ENCODE results near the gene ZBTB34. TPM values are rescaled to one million over a fixed set of nuclear protein-coding genes. Genes with fewer than 3 reads are reported as not detected.

Gene ZBTB34
- total and polyA plus RNA-seq, 4 donors: 2.1 to 12.4 (median 6.4) TPM

GRCh38 chr9:126827227-126827626 is 33.2 kb upstream of the ZBTB34 start:
- intact Hi-C loops (cut with DNase I): no loop called here
- H3K36me3 ChIP-seq (ENCODE audit: control insufficient read depth in 1 of 2, insufficient read depth in 2 of 2, low read length in 1 of 2): peaks cover 0 to 4% of the 10 kb centered on the region in 2 donors
- DNase-seq: no peak
- H3K27me3 ChIP-seq (ENCODE audit: control insufficient read depth in 1 of 2, insufficient read depth in 2 of 2, low read length in 1 of 2): no peaks in the 10 kb centered on the region
- ATAC-seq (ENCODE audit: low FRiP score): no peak
- H3K9me3 ChIP-seq (ENCODE audit: control insufficient read depth, low read length): no peaks in the 10 kb centered on the region
- no peak overlapping the region for H3K4me3 ChIP-seq (ENCODE audit: low read length in 2 of 2)
- H3K27ac ChIP-seq (ENCODE audit: low read depth in 1 of 2, low read length in 2 of 2): no peak overlapping the region
- WGBS, 2 donors: 91 to 94% methylated on average over 7 of the region's 7 CpGs
- peaks cover 0 to 1% of the 10 kb centered on the region in 2 donors for H3K4me1 ChIP-seq (ENCODE audit: control insufficient read depth in 1 of 2, insufficient read depth in 2 of 2, low read length in 2 of 2)

GRCh38 chr9:126829035-126829434 is 31.4 kb upstream of the ZBTB34 start:
- intact Hi-C loops (cut with DNase I): no loop called here
- Histone ChIP-seq H3K36me3 (ENCODE audit: control insufficient read depth in 1 of 2, insufficient read depth in 2 of 2, low read length in 1 of 2) (peaks cover 7 to 10% of the 10 kb centered on the region in 2 donors), H3K4me1 (ENCODE audit: control insufficient read depth in 1 of 2, insufficient read depth in 2 of 2, low read length in 2 of 2) (no peaks in the 10 kb centered on the region), H3K4me3 (ENCODE audit: low read length in 2 of 2) (no peak overlapping the region), H3K27ac (ENCODE audit: low read depth in 1 of 2, low read length in 2 of 2) (no peak overlapping the region), H3K27me3 (ENCODE audit: control insufficient read depth in 1 of 2, insufficient read depth in 2 of 2, low read length in 1 of 2) (no peaks in the 10 kb centered on the region), H3K9me3 (ENCODE audit: control insufficient read depth, low read length) (no peaks in the 10 kb centered on the region)
- 97% methylated on average over 1 of the region's 1 CpG for WGBS, 2 donors
- ATAC-seq (ENCODE audit: low FRiP score) (no peak), DNase-seq (no peak)

GRCh38 chr9:126830827-126831226 is 29.6 kb upstream of the ZBTB34 start:
- H3K27ac ChIP-seq (ENCODE audit: low read depth in 1 of 2, low read length in 2 of 2): no peak overlapping the region
- no peak for ATAC-seq (ENCODE audit: low FRiP score)
- H3K4me1 ChIP-seq (ENCODE audit: control insufficient read depth in 1 of 2, insufficient read depth in 2 of 2, low read length in 2 of 2): no peaks in the 10 kb centered on the region
- intact Hi-C loops (cut with DNase I): no loop called here
- 94 to 95% methylated on average over 3 of the region's 3 CpGs for WGBS, 2 donors
- H3K36me3 ChIP-seq (ENCODE audit: control insufficient read depth in 1 of 2, insufficient read depth in 2 of 2, low read length in 1 of 2): peaks cover 7 to 12% of the 10 kb centered on the region in 2 donors
- no peaks in the 10 kb centered on the region for H3K27me3 ChIP-seq (ENCODE audit: control insufficient read depth in 1 of 2, insufficient read depth in 2 of 2, low read length in 1 of 2)
- no peak for DNase-seq
- H3K9me3 ChIP-seq (ENCODE audit: control insufficient read depth, low read length): no peaks in the 10 kb centered on the region
- no peak overlapping the region for H3K4me3 ChIP-seq (ENCODE audit: low read length in 2 of 2)

GRCh38 chr9:126832440-126832839 is 28.0 kb upstream of the ZBTB34 start:
- no peak for DNase-seq
- no peak overlapping the region for H3K27ac ChIP-seq (ENCODE audit: low read depth in 1 of 2, low read length in 2 of 2)
- no peak overlapping the region for H3K4me3 ChIP-seq (ENCODE audit: low read length in 2 of 2)
- no peaks in the 10 kb centered on the region for H3K27me3 ChIP-seq (ENCODE audit: control insufficient read depth in 1 of 2, insufficient read depth in 2 of 2, low read length in 1 of 2)
- 86 to 88% methylated on average over 9 of the region's 9 CpGs for WGBS, 2 donors
- ATAC-seq (ENCODE audit: low FRiP score): no peak
- H3K4me1 ChIP-seq (ENCODE audit: control insufficient read depth in 1 of 2, insufficient read depth in 2 of 2, low read length in 2 of 2): no peaks in the 10 kb centered on the region
- peaks cover 7 to 12% of the 10 kb centered on the region in 2 donors for H3K36me3 ChIP-seq (ENCODE audit: control insufficient read depth in 1 of 2, insufficient read depth in 2 of 2, low read length in 1 of 2)
- intact Hi-C loops (cut with DNase I): no loop called here
- no peaks in the 10 kb centered on the region for H3K9me3 ChIP-seq (ENCODE audit: control insufficient read depth, low read length)

- no peak overlapping the region for H3K27ac ChIP-seq (ENCODE audit: low read depth in 1 of 2, low read length in 2 of 2)
- intact Hi-C loops (cut with DNase I): no loop called here
- H3K9me3 ChIP-seq (ENCODE audit: control insufficient read depth, low read length): no peaks in the 10 kb centered on the region
- no peak for DNase-seq
- WGBS, 2 donors: 94 to 95% methylated on average over 24 of the region's 24 CpGs
- H3K36me3 ChIP-seq (ENCODE audit: control insufficient read depth in 1 of 2, insufficient read depth in 2 of 2, low read length in 1 of 2): peaks cover 7 to 12% of the 10 kb centered on the region in 2 donors
- no peak overlapping the region for H3K4me3 ChIP-seq (ENCODE audit: low read length in 2 of 2)
- no peaks in the 10 kb centered on the region for H3K4me1 ChIP-seq (ENCODE audit: control insufficient read depth in 1 of 2, insufficient read depth in 2 of 2, low read length in 2 of 2)
- ATAC-seq (ENCODE audit: low FRiP score): no peak
- no peaks in the 10 kb centered on the region for H3K27me3 ChIP-seq (ENCODE audit: control insufficient read depth in 1 of 2, insufficient read depth in 2 of 2, low read length in 1 of 2)
Measured at GRCh38 chr9:126833020-126833419, 27.4 kb upstream of the ZBTB34 start.

DNA sequence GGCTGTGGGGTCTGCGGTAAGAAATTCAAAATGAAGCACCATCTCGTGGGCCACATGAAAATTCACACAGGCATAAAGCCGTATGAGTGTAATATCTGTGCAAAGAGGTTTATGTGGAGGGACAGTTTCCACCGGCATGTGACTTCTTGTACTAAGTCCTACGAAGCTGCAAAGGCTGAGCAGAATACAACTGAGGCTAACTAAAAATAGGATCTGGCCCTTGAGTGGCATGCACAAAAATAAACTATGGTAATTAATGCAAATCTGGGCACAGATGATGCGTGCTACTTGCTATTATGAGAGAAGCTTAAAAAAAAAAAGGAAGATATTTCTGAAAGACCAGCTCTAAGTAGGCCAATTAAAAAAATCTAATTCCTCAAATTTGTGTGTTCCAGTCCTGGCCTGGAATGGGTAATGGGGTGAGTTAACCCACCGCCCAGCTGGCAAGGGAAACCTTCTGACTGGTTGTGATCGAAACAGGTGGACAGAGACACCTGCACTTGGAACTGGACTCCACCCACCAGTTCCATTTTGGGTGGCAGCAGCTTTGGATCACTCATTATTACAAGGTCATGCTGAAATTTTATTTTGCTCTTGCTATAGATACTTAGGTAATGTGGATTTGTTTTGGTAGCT is 26.6 kb upstream of the ZBTB34 start:
- peaks cover 7 to 16% of the 10 kb centered on the region in 2 donors for H3K36me3 ChIP-seq (ENCODE audit: control insufficient read depth in 1 of 2, insufficient read depth in 2 of 2, low read length in 1 of 2)
- H3K27ac ChIP-seq (ENCODE audit: low read depth in 1 of 2, low read length in 2 of 2): no peak overlapping the region
- H3K9me3 ChIP-seq (ENCODE audit: control insufficient read depth, low read length): no peaks in the 10 kb centered on the region
- intact Hi-C loops (cut with DNase I): no loop called here
- WGBS, 2 donors: 88% methylated on average over 8 of the region's 8 CpGs
- H3K4me3 ChIP-seq (ENCODE audit: low read length in 2 of 2): no peak overlapping the region
- H3K4me1 ChIP-seq (ENCODE audit: control insufficient read depth in 1 of 2, insufficient read depth in 2 of 2, low read length in 2 of 2): peaks cover 0 to 2% of the 10 kb centered on the region in 2 donors
- ATAC-seq (ENCODE audit: low FRiP score): no peak
- DNase-seq: no peak
- no peaks in the 10 kb centered on the region for H3K27me3 ChIP-seq (ENCODE audit: control insufficient read depth in 1 of 2, insufficient read depth in 2 of 2, low read length in 1 of 2)

DNA sequence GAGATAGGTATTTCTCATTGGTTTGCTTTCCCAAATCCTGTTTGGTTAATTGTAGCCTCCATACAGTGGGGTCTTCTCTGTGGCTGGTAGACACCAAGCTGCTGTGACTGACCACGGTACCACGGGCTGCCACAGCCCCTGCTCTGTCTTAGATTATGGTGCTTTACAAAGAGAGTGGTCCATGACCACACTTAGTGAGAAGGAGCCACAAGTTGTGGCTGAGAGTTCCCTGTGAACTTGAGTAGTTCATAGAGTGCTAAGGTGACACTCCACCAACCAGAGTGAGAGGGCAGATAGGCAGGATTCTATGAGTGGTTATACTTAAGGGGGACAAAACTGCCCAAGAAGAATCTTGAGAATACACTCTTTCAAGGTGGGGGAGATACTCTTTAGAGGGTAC is 25.8 kb upstream of the ZBTB34 start:
- H3K27me3 ChIP-seq (ENCODE audit: control insufficient read depth in 1 of 2, insufficient read depth in 2 of 2, low read length in 1 of 2): no peaks in the 10 kb centered on the region
- H3K4me1 ChIP-seq (ENCODE audit: control insufficient read depth in 1 of 2, insufficient read depth in 2 of 2, low read length in 2 of 2): peaks cover 0 to 2% of the 10 kb centered on the region in 2 donors
- intact Hi-C loops (cut with DNase I): no loop called here
- no peaks in the 10 kb centered on the region for H3K9me3 ChIP-seq (ENCODE audit: control insufficient read depth, low read length)
- 94% methylated on average over 2 of the region's 2 CpGs for WGBS, 2 donors
- no peak for ATAC-seq (ENCODE audit: low FRiP score)
- H3K4me3 ChIP-seq (ENCODE audit: low read length in 2 of 2): no peak overlapping the region
- DNase-seq: no peak
- H3K36me3 ChIP-seq (ENCODE audit: control insufficient read depth in 1 of 2, insufficient read depth in 2 of 2, low read length in 1 of 2): peaks cover 7 to 16% of the 10 kb centered on the region in 2 donors
- H3K27ac ChIP-seq (ENCODE audit: low read depth in 1 of 2, low read length in 2 of 2): no peak overlapping the region

GRCh38 chr9:126836216-126836615 is 24.2 kb upstream of the ZBTB34 start:
- WGBS, 2 donors: 84 to 86% methylated on average over 2 of the region's 2 CpGs
- DNase-seq: no peak
- intact Hi-C loops (cut with DNase I): no loop called here
- no peak for ATAC-seq (ENCODE audit: low FRiP score)
- Histone ChIP-seq H3K27ac (ENCODE audit: low read depth in 1 of 2, low read length in 2 of 2) (no peak overlapping the region), H3K9me3 (ENCODE audit: control insufficient read depth, low read length) (no peaks in the 10 kb centered on the region), H3K27me3 (ENCODE audit: control insufficient read depth in 1 of 2, insufficient read depth in 2 of 2, low read length in 1 of 2) (no peaks in the 10 kb centered on the region), H3K4me1 (ENCODE audit: control insufficient read depth in 1 of 2, insufficient read depth in 2 of 2, low read length in 2 of 2) (peaks cover 0 to 2% of the 10 kb centered on the region in 2 donors), H3K36me3 (ENCODE audit: control insufficient read depth in 1 of 2, insufficient read depth in 2 of 2, low read length in 1 of 2) (peaks cover 7 to 13% of the 10 kb centered on the region in 2 donors), H3K4me3 (ENCODE audit: low read length in 2 of 2) (no peak overlapping the region)

GRCh38 chr9:126838055-126838811 is 22.2 kb upstream of the ZBTB34 start:
- DNase-seq: no peak

More at GRCh38 chr9:126838055-126838811, 22.2 kb upstream of the ZBTB34 start:
- ATAC-seq (ENCODE audit: low FRiP score): no peak
- Histone ChIP-seq H3K27me3 (ENCODE audit: control insufficient read depth in 1 of 2, insufficient read depth in 2 of 2, low read length in 1 of 2) (no peaks in the 10 kb centered on the region), H3K4me1 (ENCODE audit: control insufficient read depth in 1 of 2, insufficient read depth in 2 of 2, low read length in 2 of 2) (peaks cover 0 to 2% of the 10 kb centered on the region in 2 donors), H3K9me3 (ENCODE audit: control insufficient read depth, low read length) (no peaks in the 10 kb centered on the region), H3K36me3 (ENCODE audit: control insufficient read depth in 1 of 2, insufficient read depth in 2 of 2, low read length in 1 of 2) (peaks cover 0 to 8% of the 10 kb centered on the region in 2 donors), H3K27ac (ENCODE audit: low read depth in 1 of 2, low read length in 2 of 2) (no peak overlapping the region), H3K4me3 (ENCODE audit: low read length in 2 of 2) (no peak overlapping the region)
- intact Hi-C loops (cut with DNase I): no loop called here
- 72 to 74% methylated on average over 7 of the region's 7 CpGs for WGBS, 2 donors

All from aorta (tissue), 5 donors.